Caco-2 (cell line): ENCODE measurements around the gene DOCK2. TPM values are rescaled to one million over a fixed set of nuclear protein-coding genes. Genes with fewer than 3 reads are reported as not detected.

ENCODE experiments used
- BruUV-seq: library from RNA; stranded (reverse); fragments of 400-500 nt; replicated peaks from 2 replicates; lab custom pipeline; 2021; lab: Mats Ljungman, UMichigan
- CTCF ChIA-PET: fragments of 300-600 bp; sonication (Branson Sonifier 250); formaldehyde crosslinking; loops from one replicate; lab custom pipeline; 2022; ENCODE audit warnings: antibody characterized with exemption; lab: Charles Lee
- POLR2A ChIA-PET: fragments of 300-600 bp; sonication (Branson Sonifier 250); formaldehyde crosslinking; loops from one replicate; lab custom pipeline; 2022; ENCODE audit warnings: antibody characterized with exemption; lab: Charles Lee
- DNase-seq, 2 experiments: peaks; one replicate each; pipeline versions ENCODE4 v3.0.0 to v3.0.0-alpha.2; 2020 to 2022
- H3K27me3 ChIP-seq: replicated peaks from 2 replicates; pipeline ENCODE4 v1.6.0; 2011; ENCODE audit warnings: low read length; ENCODE audit not compliant: control insufficient read depth, insufficient read depth
- H3K36me3 ChIP-seq: 2 replicates; pipeline ENCODE4 v1.5.1; 2011; ENCODE audit warnings: low read length; ENCODE audit not compliant: control insufficient read depth, insufficient read depth
- H3K4me1 ChIP-seq: fragments of 250-450 bp; sonication (Bioruptor Pico); 2 replicates; pipeline ENCODE4 v1.5.1; 2020; ENCODE audit warnings: mild to moderate bottlenecking
- H3K4me3 ChIP-seq: 2 replicates; pipeline ENCODE4 v1.5.1; 2011; ENCODE audit warnings: low read depth, mild to moderate bottlenecking, control low read depth, low read length
- H3K9me3 ChIP-seq: fragments of 250-450 bp; sonication (Bioruptor Pico); 2 replicates; pipeline ENCODE4 v1.5.1; 2020; ENCODE audit warnings: mild to moderate bottlenecking, moderate library complexity
- H3K27ac Mint-ChIP-seq: one replicate; pipeline ENCODE4 v1.8.0; 2022; ENCODE audit warnings: mixed read lengths; ENCODE audit not compliant: unreplicated experiment
- H3K27me3 Mint-ChIP-seq: one replicate; pipeline ENCODE4 v1.8.0; 2022; ENCODE audit warnings: mixed read lengths; ENCODE audit not compliant: insufficient read depth, unreplicated experiment
- H3K36me3 Mint-ChIP-seq: one replicate; pipeline ENCODE4 v1.8.0; 2022; ENCODE audit warnings: mild to moderate bottlenecking, mixed read lengths; ENCODE audit not compliant: insufficient read depth, unreplicated experiment
- H3K4me1 Mint-ChIP-seq: one replicate; pipeline ENCODE4 v1.8.0; 2022; ENCODE audit warnings: low read depth, mixed read lengths; ENCODE audit not compliant: unreplicated experiment
- H3K4me3 Mint-ChIP-seq: one replicate; pipeline ENCODE4 v1.8.0; 2022; ENCODE audit warnings: mild to moderate bottlenecking, moderate library complexity, mixed read lengths; ENCODE audit not compliant: unreplicated experiment
- H3K9me3 Mint-ChIP-seq: one replicate; pipeline ENCODE4 v1.8.0; 2022; ENCODE audit warnings: mixed read lengths; ENCODE audit not compliant: unreplicated experiment
- CTCF ChIP-seq, 2 experiments: fragments of 200-600 bp in 1 of 2; IDR thresholded peaks; 1 replicate in 1 of 2; 2 replicates in 1 of 2; pipeline versions ENCODE4 v1.5.1 to v1.8.0; 2011 to 2022; ENCODE audit warnings: antibody characterized with exemption in 1 of 2, control low read depth in 1 of 2, inconsistent platforms in 1 of 2, low read depth in 1 of 2, low read length in 1 of 2, mild to moderate bottlenecking in 1 of 2, moderate library complexity in 1 of 2; ENCODE audit not compliant: insufficient read depth in 1 of 2, severe bottlenecking in 1 of 2, unreplicated experiment in 1 of 2
- intact Hi-C: fragments of 100-400 bp; cut with micrococcal nuclease; formaldehyde crosslinking; loops from one replicate; pipeline ENCODE4 v1.10.0; 2022; ENCODE audit not compliant: unreplicated experiment
- total RNA-seq: library from RNA; stranded (reverse); gene quantifications from 2 replicates; pipeline ENCODE4 v1.2.3, GENCODE V29; 2022

The DOCK2 gene
- total RNA-seq, 1 experiment from 2014 or later = 0.09 TPM

- H3K27ac Mint-ChIP-seq = no peak overlapping the region
- CTCF ChIA-PET = no interaction called here
- TF ChIP-seq CTCF (IDR thresholded peaks at IDR 0.05; ENCODE audit: insufficient read depth in 1 of 2, low read depth in 1 of 2, low read length in 1 of 2, severe bottlenecking in 1 of 2, unreplicated experiment in 1 of 2) = no peak
- no TSS peak for BruUV-seq
- no peaks in the 10 kb centered on the region for H3K36me3 Mint-ChIP-seq
- intact Hi-C loops = no loop called here
- H3K27me3 ChIP-seq = no peaks in the 10 kb centered on the region; the same call in 1 of the 2 replicates
- H3K36me3 ChIP-seq = no peaks in the 10 kb centered on the region
- H3K4me1 Mint-ChIP-seq = peaks cover 7% of the 10 kb centered on the region
- peaks cover 16% of the 10 kb centered on the region for H3K27me3 Mint-ChIP-seq
- POLR2A ChIA-PET = no interaction called here
- H3K4me3 Mint-ChIP-seq = no peak overlapping the region
- no peaks in the 10 kb centered on the region for H3K4me1 ChIP-seq
- no peak for DNase-seq
- no peaks in the 10 kb centered on the region for H3K9me3 Mint-ChIP-seq
- H3K4me3 ChIP-seq = no peak overlapping the region
- no peaks in the 10 kb centered on the region for H3K9me3 ChIP-seq
Measured at GRCh38 chr5:169742771-169743296, 105.8 kb downstream of the DOCK2 start.

GRCh38 chr5:169744336-169744735, 107.3 kb downstream of the DOCK2 start:
- Histone ChIP-seq H3K4me3 (no peak overlapping the region), H3K36me3 (no peaks in the 10 kb centered on the region), H3K4me1 (no peaks in the 10 kb centered on the region), H3K27me3 (no peaks in the 10 kb centered on the region; the same call in 1 of the 2 replicates), H3K9me3 (no peaks in the 10 kb centered on the region)
- Mint-ChIP-seq H3K27me3 (peaks cover 16% of the 10 kb centered on the region), H3K4me3 (no peak overlapping the region), H3K9me3 (no peaks in the 10 kb centered on the region), H3K27ac (no peak overlapping the region), H3K4me1 (peaks cover 7% of the 10 kb centered on the region), H3K36me3 (no peaks in the 10 kb centered on the region)
- BruUV-seq = no TSS peak
- no peak for TF ChIP-seq CTCF (IDR thresholded peaks at IDR 0.05; ENCODE audit: insufficient read depth in 1 of 2, low read depth in 1 of 2, low read length in 1 of 2, severe bottlenecking in 1 of 2, unreplicated experiment in 1 of 2)
- DNase-seq = no peak
- CTCF ChIA-PET = no interaction called here
- intact Hi-C loops = no loop called here
- POLR2A ChIA-PET = no interaction called here

- Mint-ChIP-seq H3K27me3 (peaks cover 16% of the 10 kb centered on the region), H3K36me3 (no peaks in the 10 kb centered on the region), H3K9me3 (no peaks in the 10 kb centered on the region), H3K27ac (no peak overlapping the region), H3K4me3 (no peak overlapping the region), H3K4me1 (peaks cover 7% of the 10 kb centered on the region)
- POLR2A ChIA-PET = no interaction called here
- no peak for DNase-seq
- BruUV-seq = no TSS peak
- intact Hi-C loops = no loop called here
- CTCF ChIA-PET = no interaction called here
- Histone ChIP-seq H3K4me3 (no peak overlapping the region), H3K9me3 (no peaks in the 10 kb centered on the region), H3K27me3 (no peaks in the 10 kb centered on the region; the same call in 1 of the 2 replicates), H3K4me1 (no peaks in the 10 kb centered on the region), H3K36me3 (no peaks in the 10 kb centered on the region)
- no peak for TF ChIP-seq CTCF (IDR thresholded peaks at IDR 0.05; ENCODE audit: insufficient read depth in 1 of 2, low read depth in 1 of 2, low read length in 1 of 2, severe bottlenecking in 1 of 2, unreplicated experiment in 1 of 2)
Measured at GRCh38 chr5:169745441-169746146, 108.5 kb downstream of the DOCK2 start.
